Endothelial cell of umbilical vein (primary cell): Measurements from ENCODE around the gene AFG3L2. TPM values are rescaled to one million over a fixed set of nuclear protein-coding genes. Genes with fewer than 3 reads are reported as not detected.

Experiments used
- BruUV-seq: library from RNA; stranded (reverse); fragments of 400-500 nt; replicated peaks from 2 replicates; lab custom pipeline; 2021; lab: Mats Ljungman, UMichigan
- CTCF ChIA-PET: fragments of 300-600, 350-600 bp; sonication (Branson Sonifier 250); formaldehyde crosslinking; loops from one replicate; lab custom pipeline; 2021; ENCODE audit warnings: antibody characterized with exemption, inconsistent platforms; lab: Charles Lee
- POLR2A ChIA-PET: fragments of 300-600, 350-600 bp; sonication (Branson Sonifier 250); formaldehyde crosslinking; loops from one replicate; lab custom pipeline; 2021; ENCODE audit warnings: antibody characterized with exemption, inconsistent platforms; lab: Charles Lee
- DNase-seq: peaks from one replicate; pipeline ENCODE4 v3.0.0-alpha.2; 2011; ENCODE audit warnings: low read depth, low spot score
- FAIRE-seq: peaks from 2 replicates; lab custom pipeline; 2011; peaks lifted over from hg19 to GRCh38; lab: Jason Lieb, UNC
- H2AFZ ChIP-seq: 2 replicates; pipeline ENCODE4 v1.6.0; 2012; ENCODE audit warnings: low read depth, low read length, control low read depth, inconsistent platforms
- H3K27ac ChIP-seq: 2 replicates; pipeline ENCODE4 v1.5.1; 2011; ENCODE audit warnings: low read depth, mild to moderate bottlenecking, control low read depth, low read length, moderate library complexity; ENCODE audit not compliant: insufficient read depth
- H3K27me3 ChIP-seq, 2 experiments: 2 replicates each; pipeline versions ENCODE4 v1.6.0 to v1.6.1; 2011; ENCODE audit warnings: low read length in 2 of 2, mixed read lengths in 1 of 2; ENCODE audit not compliant: control insufficient read depth in 2 of 2, insufficient read depth in 2 of 2
- H3K36me3 ChIP-seq, 2 experiments: 2 replicates in 1 of 2; 3 replicates in 1 of 2; pipeline ENCODE4 v1.5.1; 2011; ENCODE audit warnings: low read length in 2 of 2, mild to moderate bottlenecking in 1 of 2, moderate library complexity in 1 of 2; ENCODE audit not compliant: control insufficient read depth in 2 of 2, insufficient read depth in 2 of 2; ENCODE audit errors: extremely low read depth in 1 of 2
- H3K4me1 ChIP-seq: 3 replicates; pipeline ENCODE4 v1.5.1; 2011; ENCODE audit warnings: mild to moderate bottlenecking, low read length; ENCODE audit not compliant: control insufficient read depth, insufficient read depth; ENCODE audit errors: extremely low read depth
- H3K4me2 ChIP-seq: 2 replicates; pipeline ENCODE4 v1.6.1; 2011; ENCODE audit warnings: low read length, control low read depth, mixed read lengths; ENCODE audit not compliant: insufficient read depth
- H3K4me3 ChIP-seq, 3 experiments: fragments of 200-600 bp in 1 of 3; sonication (generic), shearing (Covaris generic) in 1 of 3; replicated peaks in 1 of 3; 2 replicates each; pipeline ENCODE4 v1.5.1; 2011 to 2016; ENCODE audit warnings: control low read depth in 3 of 3, low read length in 3 of 3, mild to moderate bottlenecking in 2 of 3, inconsistent platforms in 1 of 3, low read depth in 1 of 3, moderate library complexity in 1 of 3; ENCODE audit not compliant: insufficient read depth in 1 of 3
- H3K79me2 ChIP-seq: 2 replicates; pipeline ENCODE4 v1.6.0; 2012; ENCODE audit warnings: low read length, inconsistent platforms; ENCODE audit not compliant: control insufficient read depth, insufficient read depth
- H3K9ac ChIP-seq: replicated peaks from 2 replicates; pipeline ENCODE3; 2011; ENCODE audit warnings: low read length, control low read depth; ENCODE audit not compliant: insufficient read depth; ENCODE audit errors: extremely low read depth
- H3K9me1 ChIP-seq: replicated peaks from 3 replicates; pipeline ENCODE4 v1.6.0; 2011; ENCODE audit warnings: mild to moderate bottlenecking, low read length; ENCODE audit not compliant: control insufficient read depth, insufficient read depth; ENCODE audit errors: extremely low read depth
- H3K9me3 ChIP-seq: replicated peaks from 2 replicates; pipeline ENCODE4 v1.5.1; 2012; ENCODE audit warnings: low read length, inconsistent platforms; ENCODE audit not compliant: control insufficient read depth, insufficient read depth
- H4K20me1 ChIP-seq: replicated peaks from 2 replicates; pipeline ENCODE3; 2011; ENCODE audit warnings: mild to moderate bottlenecking, low read length; ENCODE audit not compliant: control insufficient read depth, insufficient read depth; ENCODE audit errors: extremely low read depth
- EZH2 ChIP-seq: IDR thresholded peaks from 2 replicates; pipeline ENCODE4 v1.6.1; 2012; ENCODE audit warnings: borderline replicate concordance, low read depth, mild to moderate bottlenecking, moderate library complexity, low read length, inconsistent platforms; ENCODE audit not compliant: severe bottlenecking
- FOS ChIP-seq: IDR thresholded peaks from 2 replicates; pipeline ENCODE4 v1.6.1; 2011; ENCODE audit warnings: mild to moderate bottlenecking, low read length, moderate library complexity, borderline replicate concordance; ENCODE audit not compliant: insufficient read depth
- GATA2 ChIP-seq: IDR thresholded peaks from 2 replicates; pipeline ENCODE4 v1.7.0; 2011; ENCODE audit warnings: low read depth, mild to moderate bottlenecking, moderate library complexity, mixed read lengths, low read length; ENCODE audit not compliant: insufficient read length, insufficient read depth
- JUN ChIP-seq: IDR thresholded peaks from 2 replicates; pipeline ENCODE4 v1.6.1; 2011; ENCODE audit warnings: borderline replicate concordance, low read depth; ENCODE audit not compliant: insufficient read length, insufficient read depth
- MAX ChIP-seq: IDR thresholded peaks from 2 replicates; pipeline ENCODE4 v1.6.1; 2011; ENCODE audit not compliant: insufficient read depth, insufficient read length
- MYC ChIP-seq: IDR thresholded peaks from one replicate; pipeline ENCODE4 v1.6.1; 2011; ENCODE audit warnings: mild to moderate bottlenecking, low read depth, low read length
- POLR2A ChIP-seq: IDR thresholded peaks from 2 replicates; pipeline ENCODE4 v1.6.1; 2012; ENCODE audit warnings: low read depth, mild to moderate bottlenecking, control low read depth, low read length
- POLR2AphosphoS5 ChIP-seq: IDR thresholded peaks from 2 replicates; pipeline ENCODE4 v1.6.1; 2012; ENCODE audit warnings: low read depth, mild to moderate bottlenecking, control low read depth, low read length, moderate library complexity; ENCODE audit not compliant: insufficient read depth
- dilution Hi-C: fragments of 300-500 bp; cut with MboI; formaldehyde crosslinking; loops from one replicate; pipeline ENCODE4 v1.15.0; 2019; ENCODE audit warnings: low sequenced_read_pairs; ENCODE audit not compliant: extremely low pct_ligation_motif_present
- intact Hi-C: fragments of 100-400 bp; cut with micrococcal nuclease; formaldehyde crosslinking; loops from one replicate; pipeline ENCODE4 v1.10.0; 2022
- polyA plus RNA-seq, 4 experiments: library from polyadenylated mRNA; depleted of rRNA in 3 of 4; stranded (reverse) in 3 of 4; unstranded in 1 of 4; fragments of >200 nt; gene quantifications; 2 replicates each; pipeline versions ENCODE4 v1.2.1 to v1.2.3, GENCODE V29; 2011 to 2012; ENCODE audit warnings: missing spikeins in 1 of 4
- total RNA-seq: library from RNA; stranded (reverse); gene quantifications from 2 replicates; pipeline ENCODE4 v1.2.3, GENCODE V29; 2021
- TF ChIP-seq, protein P1 (sequence below), 2 donors: IDR thresholded peaks; 1 replicate in 1 of 2; 2 replicates in 1 of 2; pipeline ENCODE4 v1.5.1; 2011; ENCODE audit warnings: low read length in 2 of 2, mild to moderate bottlenecking in 2 of 2, moderate library complexity in 2 of 2, control low read depth in 1 of 2, inconsistent platforms in 1 of 2, low read depth in 1 of 2; ENCODE audit not compliant: insufficient read depth in 1 of 2; ENCODE audit errors: extremely low read depth in 1 of 2

Gene AFG3L2
- total and polyA plus RNA-seq, 2 donors (not counting 3 experiments of a cell fraction or from before 2014, with no cell fraction given) = 19.3 to 42.4 TPM

DNA sequence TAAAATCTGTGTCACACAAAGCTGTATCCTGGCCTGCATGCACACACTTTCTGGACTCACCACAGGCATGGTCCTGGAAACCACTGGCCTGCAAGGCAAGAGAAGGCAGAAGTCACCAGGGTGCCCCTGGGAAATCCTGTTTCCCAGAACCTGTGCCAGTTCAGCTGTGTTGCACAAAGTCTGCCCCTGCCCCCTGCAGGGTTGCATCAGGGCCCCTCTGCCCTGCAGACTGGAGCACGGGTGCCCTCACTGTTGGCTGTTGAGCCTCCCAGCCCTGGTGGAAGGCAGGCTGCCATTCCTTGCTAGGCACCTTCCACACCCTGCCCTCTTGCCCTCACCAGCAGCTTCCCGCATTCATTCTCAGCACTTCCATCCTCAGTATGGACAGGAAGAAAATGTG lies 86.9 kb downstream of the AFG3L2 start:
- POLR2A ChIA-PET = no interaction called here

More for the DNA sequence above, 86.9 kb downstream of the AFG3L2 start:
- Histone ChIP-seq H3K27ac (no peak overlapping the region), H2AFZ (no peak overlapping the region), H3K9me3 (no peaks in the 10 kb centered on the region), H3K9me1 (no peaks in the 10 kb centered on the region), H3K4me1 (no peaks in the 10 kb centered on the region), H3K79me2 (no peaks in the 10 kb centered on the region), H3K4me2 (no peak overlapping the region), H3K9ac (no peak overlapping the region), H4K20me1 (no peaks in the 10 kb centered on the region), H3K4me3 (no peak overlapping the region), H3K27me3 (peaks cover 0 to 2% of the 10 kb centered on the region in 2 experiments), H3K36me3 (no peaks in the 10 kb centered on the region)
- BruUV-seq = no TSS peak
- intact Hi-C loops (no loop called here), dilution Hi-C loops (no loop called here)
- no peak for FAIRE-seq
- TF ChIP-seq MYC (no peak), FOS (no peak), JUN (no peak), EZH2 (no peak), MAX (no peak), POLR2AphosphoS5 (no peak), POLR2A (no peak), GATA2 (no peak)
- TF ChIP-seq, protein P1, sequence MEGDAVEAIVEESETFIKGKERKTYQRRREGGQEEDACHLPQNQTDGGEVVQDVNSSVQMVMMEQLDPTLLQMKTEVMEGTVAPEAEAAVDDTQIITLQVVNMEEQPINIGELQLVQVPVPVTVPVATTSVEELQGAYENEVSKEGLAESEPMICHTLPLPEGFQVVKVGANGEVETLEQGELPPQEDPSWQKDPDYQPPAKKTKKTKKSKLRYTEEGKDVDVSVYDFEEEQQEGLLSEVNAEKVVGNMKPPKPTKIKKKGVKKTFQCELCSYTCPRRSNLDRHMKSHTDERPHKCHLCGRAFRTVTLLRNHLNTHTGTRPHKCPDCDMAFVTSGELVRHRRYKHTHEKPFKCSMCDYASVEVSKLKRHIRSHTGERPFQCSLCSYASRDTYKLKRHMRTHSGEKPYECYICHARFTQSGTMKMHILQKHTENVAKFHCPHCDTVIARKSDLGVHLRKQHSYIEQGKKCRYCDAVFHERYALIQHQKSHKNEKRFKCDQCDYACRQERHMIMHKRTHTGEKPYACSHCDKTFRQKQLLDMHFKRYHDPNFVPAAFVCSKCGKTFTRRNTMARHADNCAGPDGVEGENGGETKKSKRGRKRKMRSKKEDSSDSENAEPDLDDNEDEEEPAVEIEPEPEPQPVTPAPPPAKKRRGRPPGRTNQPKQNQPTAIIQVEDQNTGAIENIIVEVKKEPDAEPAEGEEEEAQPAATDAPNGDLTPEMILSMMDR (IDR thresholded peaks at IDR 0.05; ENCODE audit: extremely low read depth in 1 of 2, insufficient read depth in 1 of 2, low read depth in 1 of 2, low read length in 2 of 2) = no peak
- CTCF ChIA-PET = no interaction called here
- no peak for DNase-seq
